K562 (cell line): ENCODE data around the gene SPDYA. TPM values are rescaled to one million over a fixed set of nuclear protein-coding genes. Genes with fewer than 3 reads are reported as not detected.

Source experiments
- BRD4 ChIP-seq: fragments of 200-600 bp; sonication (generic); IDR thresholded peaks from 2 replicates; pipeline ENCODE4 v1.6.1; 2017; ENCODE audit warnings: inconsistent platforms
- BRD9 ChIP-seq: fragments of 450-650 bp; IDR thresholded peaks from 2 replicates; pipeline ENCODE4 v1.6.1; 2018; ENCODE audit warnings: low read depth; ENCODE audit not compliant: partially characterized antibody
- CEBPG ChIP-seq, 3 experiments: fragments of 200-800 bp in 1 of 3; sonication (Bioruptor generic) in 1 of 3; sonication (generic) in 1 of 3; formaldehyde crosslinking in 1 of 3; IDR thresholded peaks in 2 of 3; conservative IDR thresholded peaks in 1 of 3; 2 replicates each; pipeline versions ENCODE4 v1.6.1 to v1.8.0; 2016 to 2022; ENCODE audit warnings: missing compliant biosample characterization in 2 of 3, missing genetic modification characterization in 2 of 3, mild to moderate bottlenecking in 1 of 3, missing genetic modification reagents in 1 of 3
- GABPA ChIP-seq: fragments of 200-800 bp; sonication (Bioruptor generic); conservative IDR thresholded peaks from 2 replicates; pipeline ENCODE4 v1.6.1; 2016; ENCODE audit warnings: low read depth, missing genetic modification characterization, missing compliant biosample characterization
- HCFC1 ChIP-seq: IDR thresholded peaks from 2 replicates; pipeline ENCODE4 v1.6.1; 2012; ENCODE audit warnings: low read depth, low read length, improper control_type of control experiment
- MED1 ChIP-seq: sonication (generic); formaldehyde crosslinking; IDR thresholded peaks from 2 replicates; pipeline ENCODE4 v1.8.1; 2023; ENCODE audit warnings: missing genetic modification reagents, borderline replicate concordance
- MXI1 ChIP-seq: IDR thresholded peaks from 2 replicates; pipeline ENCODE4 v1.6.1; 2011; ENCODE audit warnings: low read depth, mild to moderate bottlenecking, improper control_type of control experiment, low read length
- MYBL2 ChIP-seq, 2 experiments: fragments of 450-650 bp in 1 of 2; sonication (generic) in 1 of 2; formaldehyde crosslinking in 1 of 2; IDR thresholded peaks; 2 replicates each; pipeline versions ENCODE4 v1.6.1 to v1.8.1; 2017 to 2022; ENCODE audit warnings: borderline replicate concordance in 1 of 2, inconsistent platforms in 1 of 2, low read depth in 1 of 2, mild to moderate bottlenecking in 1 of 2, missing genetic modification reagents in 1 of 2, moderate library complexity in 1 of 2
- NFIX ChIP-seq: fragments of 250-450 bp; sonication (Bioruptor Pico); IDR thresholded peaks from 2 replicates; pipeline ENCODE4 v1.4.0; 2020; ENCODE audit warnings: low read depth, mild to moderate bottlenecking, moderate library complexity
- NR3C1 ChIP-seq: sonication (generic); formaldehyde crosslinking; IDR thresholded peaks from 2 replicates; pipeline ENCODE4 v1.8.1; 2022; ENCODE audit warnings: missing genetic modification reagents
- RAD21 ChIP-seq, 2 experiments: fragments of 250-450 bp in 1 of 2; fragments of 450-650 bp in 1 of 2; sonication (Bioruptor Pico) in 1 of 2; formaldehyde crosslinking in 1 of 2; IDR thresholded peaks in 1 of 2; conservative IDR thresholded peaks in 1 of 2; 2 replicates each; pipeline versions ENCODE4 v1.4.0 to v1.8.0; 2020 to 2022; ENCODE audit warnings: mild to moderate bottlenecking in 2 of 2, moderate library complexity in 1 of 2
- RCOR1 ChIP-seq, 2 experiments: IDR thresholded peaks; 2 replicates each; pipeline ENCODE4 v1.6.1; 2012; ENCODE audit warnings: low read depth in 2 of 2, low read length in 2 of 2, borderline replicate concordance in 1 of 2, improper control_type of control experiment in 1 of 2
- SMARCB1 ChIP-seq: IDR thresholded peaks from 2 replicates; pipeline ENCODE4 v1.6.1; 2011; ENCODE audit warnings: improper control_type of control experiment, low read depth; ENCODE audit not compliant: insufficient read length
- SMARCC2 ChIP-seq: fragments of 450-650 bp; IDR thresholded peaks from 2 replicates; pipeline ENCODE4 v1.6.1; 2017; ENCODE audit warnings: antibody characterized with exemption, moderate library complexity, mild to moderate bottlenecking, low read depth
- SREBF1 ChIP-seq: fragments of 150-350 bp; IDR thresholded peaks from 2 replicates; pipeline ENCODE4 v1.6.1; 2014; ENCODE audit warnings: antibody characterized with exemption, low read depth, low read length, borderline replicate concordance
- TAF7 ChIP-seq: fragments of 450-650 bp; IDR thresholded peaks from 2 replicates; pipeline ENCODE4 v1.6.1; 2016; ENCODE audit warnings: missing genetic modification characterization, missing compliant biosample characterization
- TGIF2 ChIP-seq: sonication (generic); formaldehyde crosslinking; IDR thresholded peaks from 2 replicates; pipeline ENCODE4 v1.8.1; 2022; ENCODE audit warnings: mild to moderate bottlenecking, missing genetic modification reagents, moderate library complexity
- ZBED1 ChIP-seq: IDR thresholded peaks from 2 replicates; pipeline ENCODE4 v1.6.1; 2014
- ZNF212 ChIP-seq: fragments of 450-650 bp; formaldehyde crosslinking; IDR thresholded peaks from 2 replicates; pipeline ENCODE4 v1.4.0; 2020; ENCODE audit warnings: mild to moderate bottlenecking
- polyA plus RNA-seq, 8 experiments: library from polyadenylated mRNA; depleted of rRNA in 4 of 8; stranded (reverse) in 5 of 8; unstranded in 3 of 8; fragments of >200 nt; fragmentation: Nextera tagmentation in 2 of 8; fragmentation: Illumina TruSeq in 1 of 8; extraction: Ambion mirVana in 2 of 8; extraction: Trizol in 1 of 8; gene quantifications; 2 replicates each; pipeline versions ENCODE4 v1.2.1 to v1.2.3, GENCODE V29; 2011 to 2014; ENCODE audit warnings: inconsistent platforms in 1 of 8, missing spikeins in 1 of 8
- total RNA-seq, 7 experiments: library from RNA; depleted of rRNA in 6 of 7; stranded (reverse); fragments of >200 nt in 6 of 7; fragmentation: Illumina TruSeq in 2 of 7; extraction: Trizol in 2 of 7; gene quantifications; 2 replicates each; pipeline versions ENCODE4 v1.2.1 to v1.2.3, GENCODE V29; 2011 to 2021; ENCODE audit warnings: low replicate concordance in 1 of 7
- TF ChIP-seq, protein P1 (sequence below), 2 experiments: fragments of 150-350 bp in 1 of 2; IDR thresholded peaks; 2 replicates each; pipeline ENCODE4 v1.6.1; 2012 to 2016; ENCODE audit warnings: low read depth in 2 of 2, low read length in 2 of 2, mild to moderate bottlenecking in 1 of 2, moderate library complexity in 1 of 2
- TF ChIP-seq, protein P2 (sequence below): sonication (generic); formaldehyde crosslinking; IDR thresholded peaks from 2 replicates; pipeline ENCODE4 v1.8.0; 2022; ENCODE audit warnings: mild to moderate bottlenecking, missing genetic modification reagents

SPDYA gene
- total and polyA plus RNA-seq, 9 of the 15 experiments (the other 6 are each of a cell fraction or from before 2014, with no cell fraction given) = 0.05 to 1.6 (median 0.30) TPM; not detected in 1

DNA sequence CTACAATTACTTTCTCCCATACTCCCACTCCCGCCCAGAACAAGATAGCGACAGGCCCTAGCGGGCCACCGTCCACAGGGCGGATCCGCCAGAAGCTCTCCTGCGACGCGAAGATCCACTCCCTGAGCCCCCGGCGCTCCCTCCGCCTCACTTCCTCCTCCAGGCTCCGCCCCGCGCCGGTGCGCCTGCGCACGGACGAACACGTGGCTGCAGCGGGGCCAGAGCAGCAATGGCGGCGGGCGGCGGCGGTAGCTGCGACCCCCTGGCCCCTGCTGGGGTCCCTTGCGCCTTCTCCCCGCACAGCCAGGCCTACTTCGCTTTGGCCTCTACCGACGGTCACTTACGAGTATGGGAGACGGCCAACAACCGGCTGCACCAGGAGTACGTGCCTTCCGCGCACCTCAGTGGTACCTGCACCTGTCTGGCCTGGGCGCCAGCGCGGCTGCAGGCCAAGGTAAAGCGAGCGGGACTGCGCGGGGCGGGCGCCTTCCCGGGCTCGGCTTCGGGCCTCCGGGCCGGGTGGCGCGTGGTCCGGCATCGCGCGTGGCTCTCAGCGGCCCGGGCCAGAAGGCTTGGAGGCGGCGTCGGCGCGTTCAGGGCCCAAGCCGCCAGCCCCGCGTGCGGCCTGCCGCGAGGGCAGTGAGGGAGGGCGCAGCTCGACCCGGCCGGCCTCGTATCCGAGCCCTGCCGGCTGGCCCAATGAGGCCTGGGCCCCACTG is 84.0 kb downstream of the SPDYA start, which contains the start of gene WDR43 (continued):
- TF ChIP-seq, protein P1, sequence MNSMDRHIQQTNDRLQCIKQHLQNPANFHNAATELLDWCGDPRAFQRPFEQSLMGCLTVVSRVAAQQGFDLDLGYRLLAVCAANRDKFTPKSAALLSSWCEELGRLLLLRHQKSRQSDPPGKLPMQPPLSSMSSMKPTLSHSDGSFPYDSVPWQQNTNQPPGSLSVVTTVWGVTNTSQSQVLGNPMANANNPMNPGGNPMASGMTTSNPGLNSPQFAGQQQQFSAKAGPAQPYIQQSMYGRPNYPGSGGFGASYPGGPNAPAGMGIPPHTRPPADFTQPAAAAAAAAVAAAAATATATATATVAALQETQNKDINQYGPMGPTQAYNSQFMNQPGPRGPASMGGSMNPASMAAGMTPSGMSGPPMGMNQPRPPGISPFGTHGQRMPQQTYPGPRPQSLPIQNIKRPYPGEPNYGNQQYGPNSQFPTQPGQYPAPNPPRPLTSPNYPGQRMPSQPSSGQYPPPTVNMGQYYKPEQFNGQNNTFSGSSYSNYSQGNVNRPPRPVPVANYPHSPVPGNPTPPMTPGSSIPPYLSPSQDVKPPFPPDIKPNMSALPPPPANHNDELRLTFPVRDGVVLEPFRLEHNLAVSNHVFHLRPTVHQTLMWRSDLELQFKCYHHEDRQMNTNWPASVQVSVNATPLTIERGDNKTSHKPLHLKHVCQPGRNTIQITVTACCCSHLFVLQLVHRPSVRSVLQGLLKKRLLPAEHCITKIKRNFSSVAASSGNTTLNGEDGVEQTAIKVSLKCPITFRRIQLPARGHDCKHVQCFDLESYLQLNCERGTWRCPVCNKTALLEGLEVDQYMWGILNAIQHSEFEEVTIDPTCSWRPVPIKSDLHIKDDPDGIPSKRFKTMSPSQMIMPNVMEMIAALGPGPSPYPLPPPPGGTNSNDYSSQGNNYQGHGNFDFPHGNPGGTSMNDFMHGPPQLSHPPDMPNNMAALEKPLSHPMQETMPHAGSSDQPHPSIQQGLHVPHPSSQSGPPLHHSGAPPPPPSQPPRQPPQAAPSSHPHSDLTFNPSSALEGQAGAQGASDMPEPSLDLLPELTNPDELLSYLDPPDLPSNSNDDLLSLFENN (IDR thresholded peaks at IDR 0.05; ENCODE audit: low read depth in 2 of 2, low read length in 2 of 2) = 0 out of 4 replicates have a peak, but pooled peaks of 1 of the 2 experiments have one; percentile 27
- TF ChIP-seq CEBPG (CRISPR knock-in tag; IDR thresholded peaks at IDR 0.05) (no peak), CEBPG (tag; conservative IDR thresholded peaks at IDR 0.05 in 1 of 2, IDR thresholded peaks at IDR 0.05 in 1 of 2) (no peak), SREBF1 (no peak), MXI1 (peak; percentile 93), RAD21 (CRISPR knock-in tag; conservative IDR thresholded peaks at IDR 0.05 in 1 of 2, IDR thresholded peaks at IDR 0.05 in 1 of 2) (no peak), SMARCB1 (no peak), NR3C1 (peak; percentile 74; the same call in 1 of the 2 replicates), NFIX (CRISPR knock-in tag) (no peak), ZNF212 (CRISPR knock-in tag) (no peak), MED1 (CRISPR knock-in tag) (no peak), TGIF2 (CRISPR knock-in tag) (peak; percentile 80), BRD9 (no peak), RCOR1 (IDR thresholded peaks at IDR 0.05; ENCODE audit: borderline replicate concordance in 1 of 2, low read depth in 2 of 2, low read length in 2 of 2) (peak in 1 of 2 experiments; percentile 78; a peak in 2 of 4 replicates), ZBED1 (peak; percentile 67; the same call in 1 of the 2 replicates), TAF7 (tag) (peak; percentile 84), MYBL2 (IDR thresholded peaks at IDR 0.05; ENCODE audit: low read depth) (no peak), MYBL2 (CRISPR knock-in tag; IDR thresholded peaks at IDR 0.05; ENCODE audit: borderline replicate concordance) (no peak), SMARCC2 (no peak), GABPA (peak; percentile 92), BRD4 (peak; percentile 96), HCFC1 (peak; percentile 80)
- TF ChIP-seq, protein P2, sequence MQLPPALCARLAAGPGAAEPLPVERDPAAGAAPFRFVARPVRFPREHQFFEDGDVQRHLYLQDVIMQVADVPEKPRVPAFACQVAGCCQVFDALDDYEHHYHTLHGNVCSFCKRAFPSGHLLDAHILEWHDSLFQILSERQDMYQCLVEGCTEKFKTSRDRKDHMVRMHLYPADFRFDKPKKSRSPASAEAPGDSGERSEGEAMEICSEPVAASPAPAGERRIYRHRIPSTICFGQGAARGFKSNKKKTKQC (CRISPR knock-in tag) = peak; percentile 75; the same call in 1 of the 2 replicates
